GM21825 (cell line): Measurements from ENCODE around the gene KCTD11.

Experiments
- ATAC-seq: cut with Tn5 transposase; IDR thresholded peaks from one replicate; pipeline ENCODE4 v1.9.1; 2021; ENCODE audit warnings: mild to moderate bottlenecking, moderate library complexity; ENCODE audit not compliant: unreplicated experiment

Gene KCTD11

GRCh38 chr17:7351665-7352502 lies at the start of gene KCTD11:
KCTD11 (plus strand) TSS chr17:7352162.
- peak; percentile 46 for ATAC-seq

- no peak for ATAC-seq
Measured at GRCh38 chr17:7304179-7304578, 47.8 kb upstream of the KCTD11 start.

DNA sequence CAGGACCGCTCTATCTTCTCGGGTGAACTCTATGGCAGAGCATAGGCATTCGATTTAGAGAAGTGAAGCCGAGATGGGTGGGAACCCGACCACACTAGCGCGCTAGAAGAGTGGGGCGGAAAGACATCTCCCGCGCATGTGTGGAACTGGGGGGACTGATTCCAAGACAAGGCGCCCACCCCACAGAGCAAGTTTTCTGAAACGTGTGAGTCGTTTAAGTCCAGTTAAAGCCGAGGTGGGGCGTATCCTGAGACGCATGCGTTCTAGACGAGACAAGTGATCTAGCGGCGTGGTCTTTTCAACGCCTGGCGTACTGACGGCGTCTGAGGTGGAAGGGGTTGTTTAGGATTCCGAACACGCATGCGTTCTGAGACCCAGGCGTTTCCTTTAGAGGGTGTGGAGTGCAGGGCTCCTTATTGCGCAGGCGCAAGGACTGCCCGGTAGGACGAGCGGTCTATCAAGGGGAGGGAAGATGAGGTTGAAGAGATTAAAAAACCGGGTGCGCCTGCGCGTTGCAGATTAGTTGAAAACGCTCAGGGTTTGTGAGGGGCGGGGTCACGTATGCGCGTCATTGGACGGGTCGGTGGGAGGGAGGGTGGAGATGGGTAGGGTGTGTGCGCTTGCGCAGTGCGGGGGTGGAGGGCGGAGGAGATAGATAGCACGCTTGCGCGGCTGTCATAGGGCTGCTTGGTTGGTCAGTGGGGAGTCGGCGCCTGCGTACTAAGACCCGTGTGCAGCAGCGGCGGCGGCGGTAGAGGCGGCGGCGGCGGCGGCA lies 44.9 kb upstream of the KCTD11 start, which contains the start of gene EIF5A:
Gene EIF5A (plus strand): TSS at position 718 of the 775 bp plus-strand sequence. CDS start 2,008 bp downstream, outside the sequence.
- peak; percentile 61 for ATAC-seq

DNA sequence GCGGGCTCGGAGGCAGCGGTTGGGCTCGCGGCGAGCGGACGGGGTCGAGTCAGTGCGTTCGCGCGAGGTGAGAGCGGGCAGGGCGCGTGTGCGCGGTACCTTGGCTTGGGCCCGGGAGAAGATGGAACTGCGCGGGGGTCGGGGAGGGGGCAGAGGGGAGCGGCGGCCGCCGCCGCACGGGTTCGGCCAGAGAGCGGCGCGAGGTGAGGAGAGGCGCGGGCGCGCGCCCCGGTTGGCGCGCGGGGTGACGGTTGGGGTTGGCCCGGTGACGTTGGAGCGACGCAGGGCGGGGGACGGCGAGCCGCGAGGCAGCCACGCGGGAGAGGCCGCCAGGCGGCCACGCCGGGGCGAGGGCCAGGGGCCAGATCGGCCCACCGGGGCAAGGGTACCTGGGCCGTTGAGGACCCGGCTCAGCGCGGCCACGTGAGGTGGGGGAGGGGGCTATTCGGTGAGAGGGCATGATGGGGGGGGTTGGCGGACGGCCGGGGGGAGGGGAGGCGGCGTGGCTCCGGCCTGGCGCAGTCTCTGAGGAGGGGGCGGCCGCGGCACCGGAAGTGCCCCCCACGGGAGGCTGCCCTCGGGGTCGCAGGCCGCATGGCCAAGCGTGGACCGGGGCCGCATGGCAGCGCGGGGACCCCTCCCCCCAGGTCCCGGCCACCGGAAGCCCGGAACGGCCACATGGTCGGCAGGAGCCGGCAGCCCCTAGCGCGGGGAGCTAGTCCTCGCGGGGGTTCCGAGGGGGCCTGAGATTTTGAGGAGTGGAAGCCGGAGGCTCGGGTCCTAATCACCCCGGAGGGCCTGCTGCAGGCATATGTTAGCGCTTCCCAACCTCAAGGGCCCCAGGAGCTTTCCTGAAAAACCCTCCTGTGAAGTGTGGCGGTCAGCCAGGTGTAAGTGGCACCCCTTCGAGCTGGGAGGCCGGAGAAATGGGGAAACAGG lies 44.0 kb upstream of the KCTD11 start:
- no peak for ATAC-seq

- ATAC-seq: peak; percentile 25
Measured at GRCh38 chr17:7308625-7309433, 43.1 kb upstream of the KCTD11 start.

DNA sequence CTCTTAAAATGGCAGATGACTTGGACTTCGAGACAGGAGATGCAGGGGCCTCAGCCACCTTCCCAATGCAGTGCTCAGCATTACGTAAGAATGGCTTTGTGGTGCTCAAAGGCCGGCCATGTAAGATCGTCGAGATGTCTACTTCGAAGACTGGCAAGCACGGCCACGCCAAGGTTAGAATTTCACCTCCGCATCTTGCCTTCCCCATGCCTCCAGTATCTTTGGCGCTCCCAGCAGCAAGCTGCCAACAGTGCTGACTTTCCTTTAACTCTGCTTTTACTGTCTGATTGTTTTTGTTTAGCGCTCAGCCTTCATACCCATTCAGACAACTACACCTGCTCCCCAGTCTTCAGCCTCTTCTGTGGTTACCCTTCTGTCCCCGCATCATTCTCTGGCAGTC lies 42.3 kb upstream of the KCTD11 start:
- ATAC-seq: no peak

GRCh38 chr17:7311110-7311705 lies 40.8 kb upstream of the KCTD11 start:
- ATAC-seq: no peak

GRCh38 chr17:7312432-7313087 lies 39.4 kb upstream of the KCTD11 start:
- ATAC-seq: no peak

GRCh38 chr17:7313088-7313889 lies 38.7 kb upstream of the KCTD11 start:
- no peak for ATAC-seq

GRCh38 chr17:7313890-7314718 lies 37.9 kb upstream of the KCTD11 start:
- no peak for ATAC-seq

DNA sequence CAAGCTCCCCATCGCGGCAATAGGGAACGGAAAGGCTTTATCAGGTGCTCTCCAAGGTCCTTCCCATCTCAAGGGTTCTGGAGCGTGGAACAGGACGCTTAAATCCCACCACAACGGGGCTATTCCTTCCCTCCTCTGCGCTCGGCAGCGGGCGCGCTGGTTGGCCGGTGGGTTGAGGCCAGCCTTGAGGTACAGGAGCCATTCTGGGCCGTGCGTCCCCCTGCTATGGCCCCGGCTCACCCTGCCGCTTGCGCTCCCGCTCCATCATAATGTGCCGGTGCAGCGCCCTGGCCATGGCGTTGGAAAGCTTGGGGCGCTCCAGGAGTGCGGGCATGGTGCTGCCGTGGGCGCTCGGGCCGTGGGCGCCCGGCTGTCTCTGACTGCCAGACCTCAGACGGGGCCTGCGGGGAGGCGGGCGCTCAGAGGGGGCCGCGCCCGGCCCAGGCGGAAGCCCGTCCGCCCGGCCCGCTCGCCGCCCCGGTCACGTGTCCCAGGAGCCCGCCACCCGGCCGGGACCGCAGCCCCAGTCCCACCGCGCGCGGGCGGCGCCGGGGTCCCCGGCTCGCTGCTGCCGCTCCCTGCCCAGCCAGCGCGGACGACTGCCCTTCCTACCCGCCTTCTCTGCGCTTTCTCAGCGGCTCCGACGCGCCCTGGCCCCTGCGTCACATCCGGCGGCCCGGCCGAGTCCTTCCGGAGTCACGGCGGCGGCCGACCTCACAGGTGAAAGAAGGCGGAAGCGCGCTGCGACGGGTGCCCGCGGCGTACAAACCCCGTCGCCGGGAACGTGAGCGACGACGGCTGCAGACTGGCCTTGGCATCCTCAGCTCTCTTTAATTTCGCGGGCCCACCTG lies 37.0 kb upstream of the KCTD11 start, which contains the start of gene GPS2:
Gene GPS2 (minus strand): TSS at position 642 of the 851 bp plus-strand sequence. CDS start 308 bp downstream, at position 334.
- ATAC-seq: peak; percentile 68

- no peak for ATAC-seq
Measured at GRCh38 chr17:7315570-7316235, 36.3 kb upstream of the KCTD11 start.

GRCh38 chr17:7317161-7317803 lies 34.7 kb upstream of the KCTD11 start:
- no peak for ATAC-seq

DNA sequence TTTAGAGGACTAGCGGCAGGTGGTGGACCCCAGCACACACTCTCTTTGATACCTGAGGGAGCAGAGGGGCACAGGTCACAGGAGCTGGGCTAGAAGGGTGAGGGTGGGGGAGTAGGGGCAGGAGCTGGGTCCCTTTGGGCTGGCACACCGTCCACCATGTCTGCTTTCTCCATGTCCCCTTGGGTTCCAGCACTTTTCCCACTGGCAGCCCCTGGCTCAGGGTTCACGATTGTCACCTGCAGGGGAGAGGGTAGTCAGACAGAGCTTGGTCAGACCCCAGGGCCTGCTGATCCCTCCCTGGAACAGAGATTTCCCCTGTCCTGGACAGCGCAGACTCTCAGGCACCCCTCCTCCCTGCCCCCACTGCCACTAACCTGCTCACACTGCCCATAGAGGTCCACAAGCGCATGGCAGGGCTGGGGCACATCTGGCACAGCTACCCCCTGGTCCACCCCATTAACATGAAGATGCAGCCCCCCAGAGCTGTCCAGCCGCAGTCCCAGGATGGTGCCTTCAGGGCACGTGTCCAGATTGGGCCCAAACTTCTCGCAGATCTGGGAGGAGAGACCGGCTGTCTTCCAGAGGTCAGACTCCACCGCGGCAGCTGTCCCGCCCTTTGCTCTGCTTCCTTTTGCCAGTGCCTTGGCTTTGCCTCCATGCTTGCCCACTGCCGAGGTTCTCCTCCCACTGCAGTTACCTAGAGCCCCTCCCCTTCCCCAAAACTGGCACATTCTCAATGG lies 33.7 kb upstream of the KCTD11 start:
- ATAC-seq: no peak

GRCh38 chr17:7321466-7321865 lies 30.5 kb upstream of the KCTD11 start:
- no peak for ATAC-seq
